Esophagus muscularis mucosa (tissue), 4 donors: ENCODE measurements around the gene GDE1.

Experiments
- EP300 ChIP-seq: sonication (generic); formaldehyde crosslinking; IDR thresholded peaks from one replicate; pipeline ENCODE4 v1.6.1; 2017; ENCODE audit warnings: antibody characterized with exemption
- POLR2AphosphoS5 ChIP-seq, 2 donors: sonication (generic); formaldehyde crosslinking; IDR thresholded peaks; one replicate each; pipeline ENCODE4 v1.6.1; 2017; ENCODE audit warnings: antibody characterized with exemption in 2 of 2
- TF ChIP-seq, protein P1 (sequence below), 3 experiments: fragments of 200-600 bp in 2 of 3; fragments of 450-650 bp in 1 of 3; sonication (generic) in 2 of 3; IDR thresholded peaks; one replicate each; pipeline ENCODE4 v1.5.1; 2017 to 2019; ENCODE audit warnings: antibody characterized with exemption in 3 of 3, mild to moderate bottlenecking in 2 of 3, moderate library complexity in 1 of 3

DNA sequence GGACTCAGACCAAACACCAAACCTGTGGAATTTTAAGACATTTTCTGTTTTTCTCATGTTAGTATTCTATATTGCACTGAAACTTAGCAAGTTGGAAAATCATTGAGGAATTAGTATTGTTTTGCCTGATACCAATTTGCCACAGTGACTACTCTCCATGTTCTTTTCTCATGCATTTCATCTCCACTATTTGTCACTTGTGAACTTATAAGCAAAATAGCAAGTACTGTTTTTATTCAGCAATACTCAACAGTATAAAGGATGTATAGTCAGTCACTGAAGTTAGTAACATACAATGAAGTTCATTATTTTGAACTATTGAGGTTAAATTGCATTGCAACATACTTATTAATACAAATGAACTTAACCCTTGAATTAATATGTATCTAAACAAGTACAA is 27.8 kb upstream of the GDE1 start:
- TF ChIP-seq, protein P1, sequence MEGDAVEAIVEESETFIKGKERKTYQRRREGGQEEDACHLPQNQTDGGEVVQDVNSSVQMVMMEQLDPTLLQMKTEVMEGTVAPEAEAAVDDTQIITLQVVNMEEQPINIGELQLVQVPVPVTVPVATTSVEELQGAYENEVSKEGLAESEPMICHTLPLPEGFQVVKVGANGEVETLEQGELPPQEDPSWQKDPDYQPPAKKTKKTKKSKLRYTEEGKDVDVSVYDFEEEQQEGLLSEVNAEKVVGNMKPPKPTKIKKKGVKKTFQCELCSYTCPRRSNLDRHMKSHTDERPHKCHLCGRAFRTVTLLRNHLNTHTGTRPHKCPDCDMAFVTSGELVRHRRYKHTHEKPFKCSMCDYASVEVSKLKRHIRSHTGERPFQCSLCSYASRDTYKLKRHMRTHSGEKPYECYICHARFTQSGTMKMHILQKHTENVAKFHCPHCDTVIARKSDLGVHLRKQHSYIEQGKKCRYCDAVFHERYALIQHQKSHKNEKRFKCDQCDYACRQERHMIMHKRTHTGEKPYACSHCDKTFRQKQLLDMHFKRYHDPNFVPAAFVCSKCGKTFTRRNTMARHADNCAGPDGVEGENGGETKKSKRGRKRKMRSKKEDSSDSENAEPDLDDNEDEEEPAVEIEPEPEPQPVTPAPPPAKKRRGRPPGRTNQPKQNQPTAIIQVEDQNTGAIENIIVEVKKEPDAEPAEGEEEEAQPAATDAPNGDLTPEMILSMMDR (IDR thresholded peaks at IDR 0.05): no peak
- TF ChIP-seq EP300 (no peak), POLR2AphosphoS5 (IDR thresholded peaks at IDR 0.05) (no peak)
